LHCN-M2 (cell line): ENCODE data around the gene RBM48. TPM values are rescaled to one million over a fixed set of nuclear protein-coding genes. Genes with fewer than 3 reads are reported as not detected.
"Not testable (repeated sequence)": the region's sequence is repeated elsewhere in the genome, so short reads cannot be mapped to it uniquely, and the experiment has no call there.

Experiments
- DNase-seq: peaks from one replicate; pipeline ENCODE4 v3.0.0-alpha.2; 2012; ENCODE audit warnings: low read depth
- total RNA-seq: library from RNA; depleted of rRNA; stranded (reverse); fragments of >200 nt; gene quantifications from 2 replicates; pipeline ENCODE4 v1.2.3, GENCODE V29; 2014; rRNA removed

The RBM48 gene
- total RNA-seq, 1 experiment from 2014 or later = 12.9 TPM

GRCh38 chr7:92545116-92545515 is 16.5 kb downstream of the RBM48 start:
- DNase-seq = not testable (repeated sequence)

GRCh38 chr7:92546856-92547497 is 18.4 kb downstream of the RBM48 start:
- no peak for DNase-seq

- no peak for DNase-seq
Observed at GRCh38 chr7:92547579-92547978, 19.0 kb downstream of the RBM48 start.

- no peak for DNase-seq
Observed at GRCh38 chr7:92550194-92550593, 21.6 kb downstream of the RBM48 start.

GRCh38 chr7:92557249-92557648 is 28.7 kb downstream of the RBM48 start:
- DNase-seq = no peak

GRCh38 chr7:92557808-92558362 is 29.3 kb downstream of the RBM48 start:
- DNase-seq = no peak

- DNase-seq = no peak
Observed at GRCh38 chr7:92560602-92561001, 32.0 kb downstream of the RBM48 start.

- DNase-seq = no peak
Observed at GRCh38 chr7:92563345-92563744, 34.8 kb downstream of the RBM48 start.

- DNase-seq = peak; percentile 98
Observed at GRCh38 chr7:92567460-92567859, 38.9 kb downstream of the RBM48 start.

- DNase-seq = no peak
Observed at GRCh38 chr7:92569137-92569536, 40.5 kb downstream of the RBM48 start.

- peak; percentile 52 for DNase-seq
Observed at GRCh38 chr7:92576296-92576695, 47.7 kb downstream of the RBM48 start.

GRCh38 chr7:92582948-92583347 is 54.4 kb downstream of the RBM48 start:
- DNase-seq = no peak

- DNase-seq = no peak
Observed at GRCh38 chr7:92584953-92585352, 56.4 kb downstream of the RBM48 start.

- no peak for DNase-seq
Observed at GRCh38 chr7:92586403-92586802, 57.8 kb downstream of the RBM48 start.

GRCh38 chr7:92586841-92587240 is 58.2 kb downstream of the RBM48 start:
- no peak for DNase-seq

Other genes starting within 250 kb of the RBM48 start
- gene GATAD1, start 81.3 kb upstream of the RBM48 start, total RNA-seq = 24.1 and 29.5 TPM in 2 replicates
- gene ERVW-1, start 50.8 kb upstream of the RBM48 start, total RNA-seq = not detected in 2 replicates
- gene PEX1, start 275 bp upstream of the RBM48 start, total RNA-seq = 17.1 and 19.6 TPM in 2 replicates
- gene FAM133B, start 61.6 kb downstream of the RBM48 start, total RNA-seq = 25.6 and 30.0 TPM in 2 replicates